Measurements from ENCODE around the gene D2HGDH.
"Not testable (repeated sequence)": the region's sequence is repeated elsewhere in the genome, so short reads cannot be mapped to it uniquely, and the experiment has no call there.

D2HGDH gene

GRCh38 chr2:241739177-241739576, 4.7 kb downstream of the D2HGDH start:
- no peaks in the 10 kb centered on the region for H3K9me3 ChIP-seq
- peaks cover 0 to 12% (median 9%) of the 10 kb centered on the region in 4 donors for H3K4me1 ChIP-seq
- H3K36me3 ChIP-seq = peaks cover 8 to 32% (median 10%) of the 10 kb centered on the region in 3 donors
- no peak overlapping the region for H3K27ac ChIP-seq
- intact Hi-C loops (cut with DNase I; ENCODE audit: low total_unique reads) = no loop called here
- H3K27me3 ChIP-seq = no peaks in the 10 kb centered on the region
- DNase-seq = no peak
- no peak overlapping the region for H3K4me3 ChIP-seq
- no peak for TF ChIP-seq CTCF (IDR thresholded peaks at IDR 0.05)

GRCh38 chr2:241739651-241740050, 5.2 kb downstream of the D2HGDH start:
- Histone ChIP-seq H3K27me3 (no peaks in the 10 kb centered on the region), H3K4me1 (peaks cover 0 to 12% (median 8%) of the 10 kb centered on the region in 4 donors), H3K27ac (no peak overlapping the region), H3K4me3 (no peak overlapping the region), H3K9me3 (no peaks in the 10 kb centered on the region), H3K36me3 (peaks cover 12 to 36% (median 15%) of the 10 kb centered on the region in 3 donors)
- TF ChIP-seq CTCF (IDR thresholded peaks at IDR 0.05) = no peak
- no peak for DNase-seq
- intact Hi-C loops (cut with DNase I; ENCODE audit: low total_unique reads) = no loop called here

- Histone ChIP-seq H3K9me3 (no peaks in the 10 kb centered on the region), H3K4me3 (no peak overlapping the region), H3K4me1 (peaks cover 0 to 2% (median under 1%) of the 10 kb centered on the region in 4 donors), H3K27ac (no peak overlapping the region), H3K27me3 (no peaks in the 10 kb centered on the region), H3K36me3 (peaks cover 25 to 49% (median 28%) of the 10 kb centered on the region in 3 donors)
- intact Hi-C loops (cut with DNase I; ENCODE audit: low total_unique reads) = no loop called here
- no peak for TF ChIP-seq CTCF (IDR thresholded peaks at IDR 0.05)
- no peak for DNase-seq
Measured at GRCh38 chr2:241741016-241741415, 6.6 kb downstream of the D2HGDH start.

GRCh38 chr2:241742320-241742939, 8.0 kb downstream of the D2HGDH start:
- TF ChIP-seq CTCF (IDR thresholded peaks at IDR 0.05) = no peak
- intact Hi-C loops (cut with DNase I; ENCODE audit: low total_unique reads) = no loop called here
- peaks cover 27 to 62% (median 36%) of the 10 kb centered on the region in 3 donors for H3K36me3 ChIP-seq
- H3K27me3 ChIP-seq = no peaks in the 10 kb centered on the region
- H3K9me3 ChIP-seq = no peaks in the 10 kb centered on the region
- no peak overlapping the region for H3K4me3 ChIP-seq
- DNase-seq = no peak
- H3K27ac ChIP-seq = no peak overlapping the region
- H3K4me1 ChIP-seq = no peaks in the 10 kb centered on the region

GRCh38 chr2:241743008-241743407, 8.6 kb downstream of the D2HGDH start:
- H3K27ac ChIP-seq; DNase-seq; H3K4me3 ChIP-seq; H3K9me3 ChIP-seq; intact Hi-C loops (cut with DNase I; ENCODE audit: low total_unique reads); H3K4me1 ChIP-seq; H3K27me3 ChIP-seq: not testable (repeated sequence)
- peaks cover 27 to 66% (median 36%) of the 10 kb centered on the region in 3 donors for H3K36me3 ChIP-seq

- intact Hi-C loops (cut with DNase I; ENCODE audit: low total_unique reads) = no loop called here
- no peak for DNase-seq
- no peak overlapping the region for H3K27ac ChIP-seq
Measured at GRCh38 chr2:241743620-241744019, 9.2 kb downstream of the D2HGDH start.

More at GRCh38 chr2:241743620-241744019, 9.2 kb downstream of the D2HGDH start:
- H3K27me3 ChIP-seq = no peaks in the 10 kb centered on the region
- H3K4me1 ChIP-seq = no peaks in the 10 kb centered on the region
- H3K9me3 ChIP-seq = no peaks in the 10 kb centered on the region
- TF ChIP-seq CTCF (IDR thresholded peaks at IDR 0.05) = no peak
- no peak overlapping the region for H3K4me3 ChIP-seq
- H3K36me3 ChIP-seq = peaks cover 27 to 66% (median 42%) of the 10 kb centered on the region in 3 donors
